Body of pancreas (tissue), 4 donors: Measurements from ENCODE around the gene GPC2. TPM values are rescaled to one million over a fixed set of nuclear protein-coding genes. Genes with fewer than 3 reads are reported as not detected.
"Not testable (repeated sequence)": the region's sequence is repeated elsewhere in the genome, so short reads cannot be mapped to it uniquely, and the experiment has no call there.

ENCODE experiments used
- ATAC-seq: fragments of 150-250 bp; one replicate; pipeline ENCODE4 v1.9.1; 2016
- DNase-seq, 4 donors: peaks; one replicate each; pipeline ENCODE4 v3.0.0-alpha.2; 2019
- H3K27ac ChIP-seq, 4 donors: fragments of 200-600 bp; sonication (generic); 1 replicate in 3 of 4; 2 replicates in 1 of 4; pipeline versions ENCODE4 v1.5.1 to v1.6.1; 2016 to 2019; ENCODE audit warnings: mild to moderate bottlenecking in 1 of 4, mixed read lengths in 1 of 4, moderate library complexity in 1 of 4
- H3K27me3 ChIP-seq, 2 donors: fragments of 200-600 bp; sonication (generic); one replicate each; pipeline ENCODE4 v1.6.0; 2016; ENCODE audit warnings: mild to moderate bottlenecking in 1 of 2
- H3K36me3 ChIP-seq, 2 donors: fragments of 200-600 bp; sonication (generic); replicated peaks in 1 of 2; 2 replicates each; pipeline ENCODE4 v1.5.1; 2016; ENCODE audit warnings: low read depth in 2 of 2; ENCODE audit not compliant: insufficient read depth in 1 of 2
- H3K4me1 ChIP-seq: fragments of 200-600 bp; sonication (generic); one replicate; pipeline ENCODE4 v1.6.0; 2016
- H3K4me3 ChIP-seq, 2 donors: fragments of 200-600 bp; sonication (generic); 1 replicate in 1 of 2; 2 replicates in 1 of 2; pipeline ENCODE4 v1.5.1; 2016 to 2019
- H3K9me3 ChIP-seq, 3 donors: fragments of 200-600 bp; sonication (generic); 1 replicate in 2 of 3; 2 replicates in 1 of 3; pipeline ENCODE4 v1.5.1; 2016
- POLR2A ChIP-seq, 3 donors: fragments of 450-650 bp; IDR thresholded peaks; one replicate each; pipeline ENCODE4 v1.6.1; 2016; ENCODE audit warnings: antibody characterized with exemption in 3 of 3, mild to moderate bottlenecking in 2 of 3
- WGBS, 2 donors: methylation state at CpG; one replicate each; pipeline ENCODE4 v1.1.5; 2017; 5-methylcytosine and 5-hydroxymethylcytosine counted together
- intact Hi-C: fragments of 100-400 bp; cut with DNase I; formaldehyde crosslinking; loops from one replicate; pipeline ENCODE4 v1.15.1; 2023
- total RNA-seq, 2 donors: library from RNA; depleted of rRNA; stranded (reverse); fragments of >200 nt; gene quantifications; one replicate each; pipeline ENCODE4 v1.1.0, GENCODE V29; 2016
- TF ChIP-seq, protein P1 (sequence below), 7 experiments: fragments of 450-650 bp in 4 of 7; fragments of 200-600 bp in 3 of 7; sonication (generic) in 3 of 7; IDR thresholded peaks; one replicate each; pipeline ENCODE4 v1.5.1; 2016 to 2019; ENCODE audit warnings: antibody characterized with exemption in 7 of 7

The GPC2 gene
- total RNA-seq, 2 donors from 2014 or later = 0.99 to 1.6 TPM

GRCh38 chr7:100147278-100147677 is 29.9 kb downstream of the GPC2 start:
- 85 to 97% methylated on average over 2 of the region's 2 CpGs for WGBS, 2 donors
- H3K4me3 ChIP-seq = no peak overlapping the region
- intact Hi-C loops = no loop called here

GRCh38 chr7:100146350-100146749 is 30.8 kb downstream of the GPC2 start:
- peaks cover 17% of the 10 kb centered on the region for H3K4me1 ChIP-seq
- H3K36me3 ChIP-seq, intact Hi-C loops, ATAC-seq, H3K27me3 ChIP-seq, DNase-seq, H3K9me3 ChIP-seq, H3K27ac ChIP-seq, H3K4me3 ChIP-seq: not testable (repeated sequence)
- 76 to 90% methylated on average over 4 of the region's 4 CpGs for WGBS, 2 donors

More at GRCh38 chr7:100147278-100147677, 29.9 kb downstream of the GPC2 start:
- Histone ChIP-seq H3K27me3 (no peaks in the 10 kb centered on the region), H3K27ac (no peak overlapping the region), H3K9me3 (no peaks in the 10 kb centered on the region), H3K4me1 (peaks cover 17% of the 10 kb centered on the region), H3K36me3 (no peaks in the 10 kb centered on the region)
- DNase-seq = no peak
- no peak for ATAC-seq
- TF ChIP-seq POLR2A (IDR thresholded peaks at IDR 0.05) = no peak
- TF ChIP-seq, protein P1, sequence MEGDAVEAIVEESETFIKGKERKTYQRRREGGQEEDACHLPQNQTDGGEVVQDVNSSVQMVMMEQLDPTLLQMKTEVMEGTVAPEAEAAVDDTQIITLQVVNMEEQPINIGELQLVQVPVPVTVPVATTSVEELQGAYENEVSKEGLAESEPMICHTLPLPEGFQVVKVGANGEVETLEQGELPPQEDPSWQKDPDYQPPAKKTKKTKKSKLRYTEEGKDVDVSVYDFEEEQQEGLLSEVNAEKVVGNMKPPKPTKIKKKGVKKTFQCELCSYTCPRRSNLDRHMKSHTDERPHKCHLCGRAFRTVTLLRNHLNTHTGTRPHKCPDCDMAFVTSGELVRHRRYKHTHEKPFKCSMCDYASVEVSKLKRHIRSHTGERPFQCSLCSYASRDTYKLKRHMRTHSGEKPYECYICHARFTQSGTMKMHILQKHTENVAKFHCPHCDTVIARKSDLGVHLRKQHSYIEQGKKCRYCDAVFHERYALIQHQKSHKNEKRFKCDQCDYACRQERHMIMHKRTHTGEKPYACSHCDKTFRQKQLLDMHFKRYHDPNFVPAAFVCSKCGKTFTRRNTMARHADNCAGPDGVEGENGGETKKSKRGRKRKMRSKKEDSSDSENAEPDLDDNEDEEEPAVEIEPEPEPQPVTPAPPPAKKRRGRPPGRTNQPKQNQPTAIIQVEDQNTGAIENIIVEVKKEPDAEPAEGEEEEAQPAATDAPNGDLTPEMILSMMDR (IDR thresholded peaks at IDR 0.05) = no peak

DNA sequence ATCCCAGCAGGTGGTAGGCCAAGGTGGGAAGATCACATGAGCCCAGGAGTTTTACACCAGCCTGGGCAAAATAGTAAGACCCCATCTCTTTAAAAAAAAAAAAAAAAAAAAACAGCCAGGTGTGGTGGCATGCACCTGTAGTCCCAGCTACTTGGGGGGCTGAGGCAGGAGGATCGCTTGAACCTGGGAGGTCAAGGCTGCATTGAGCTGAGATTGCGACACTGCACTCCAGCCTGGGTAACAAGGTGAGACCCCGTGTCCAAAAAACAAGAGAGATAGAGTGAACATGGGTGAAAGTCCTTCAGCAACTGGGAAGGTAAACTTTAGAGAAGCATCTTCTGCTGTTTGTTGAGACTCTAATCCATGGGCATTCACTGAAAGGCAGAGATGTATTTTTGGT is 34.7 kb downstream of the GPC2 start:
- intact Hi-C loops = no loop called here
- H3K27ac ChIP-seq = no peak overlapping the region

GRCh38 chr7:100141555-100141949 is 35.6 kb downstream of the GPC2 start:
- H3K9me3 ChIP-seq = no peaks in the 10 kb centered on the region
- 56 to 66% methylated on average over 3 of the region's 3 CpGs for WGBS, 2 donors
- no peak overlapping the region for H3K4me3 ChIP-seq
- no peak for TF ChIP-seq POLR2A (IDR thresholded peaks at IDR 0.05)
- TF ChIP-seq, protein P1 (IDR thresholded peaks at IDR 0.05) = no peak
- ATAC-seq (no peak), DNase-seq (no peak)
- H3K27me3 ChIP-seq = no peaks in the 10 kb centered on the region
- no peaks in the 10 kb centered on the region for H3K36me3 ChIP-seq
- H3K27ac ChIP-seq = no peak overlapping the region
- intact Hi-C loops = no loop called here
- no peaks in the 10 kb centered on the region for H3K4me1 ChIP-seq

More for the DNA sequence above, 34.7 kb downstream of the GPC2 start:
- no peaks in the 10 kb centered on the region for H3K9me3 ChIP-seq
- H3K4me3 ChIP-seq = no peak overlapping the region
- no peaks in the 10 kb centered on the region for H3K4me1 ChIP-seq
- H3K27me3 ChIP-seq = no peaks in the 10 kb centered on the region
- H3K36me3 ChIP-seq = no peaks in the 10 kb centered on the region
- DNase-seq (no peak), ATAC-seq (no peak)
- TF ChIP-seq, protein P1 (IDR thresholded peaks at IDR 0.05) = no peak
- TF ChIP-seq POLR2A (IDR thresholded peaks at IDR 0.05) = no peak
- 94 to 96% methylated on average over 3 of the region's 3 CpGs for WGBS, 2 donors

GRCh38 chr7:100137851-100138760 is 39.1 kb downstream of the GPC2 start:
- TF ChIP-seq, protein P1 (IDR thresholded peaks at IDR 0.05) = no peak
- no peak for TF ChIP-seq POLR2A (IDR thresholded peaks at IDR 0.05)
- Histone ChIP-seq H3K4me1 (peaks cover 5% of the 10 kb centered on the region), H3K27me3 (no peaks in the 10 kb centered on the region), H3K36me3 (no peaks in the 10 kb centered on the region), H3K27ac (no peak overlapping the region), H3K4me3 (no peak overlapping the region), H3K9me3 (no peaks in the 10 kb centered on the region)
- intact Hi-C loops = loop anchor here (10.0 kb wide), 2 partner anchors 77 to 197 kb away; partner anchors contain the start of gene PVRIG
- WGBS, 2 donors = 78 to 86% methylated on average over 12 to 13 of the region's 13 CpGs
- ATAC-seq (no peak), DNase-seq (no peak)
